CD1c-positive myeloid dendritic cell (primary cell): ENCODE results near the gene MAST2.
"Not testable (repeated sequence)": the region's sequence is repeated elsewhere in the genome, so short reads cannot be mapped to it uniquely, and the experiment has no call there.

Experiments
- DNase-seq: peaks from one replicate; pipeline ENCODE4 v3.0.0-alpha.2; 2016; ENCODE audit errors: extremely low spot score

The MAST2 gene

GRCh38 chr1:45894331-45894730 is 90.9 kb downstream of the MAST2 start:
- no peak for DNase-seq

- no peak for DNase-seq
Measured at GRCh38 chr1:45894921-45895320, 91.5 kb downstream of the MAST2 start.

- no peak for DNase-seq
Measured at GRCh38 chr1:45895406-45895805, 92.0 kb downstream of the MAST2 start.

DNA sequence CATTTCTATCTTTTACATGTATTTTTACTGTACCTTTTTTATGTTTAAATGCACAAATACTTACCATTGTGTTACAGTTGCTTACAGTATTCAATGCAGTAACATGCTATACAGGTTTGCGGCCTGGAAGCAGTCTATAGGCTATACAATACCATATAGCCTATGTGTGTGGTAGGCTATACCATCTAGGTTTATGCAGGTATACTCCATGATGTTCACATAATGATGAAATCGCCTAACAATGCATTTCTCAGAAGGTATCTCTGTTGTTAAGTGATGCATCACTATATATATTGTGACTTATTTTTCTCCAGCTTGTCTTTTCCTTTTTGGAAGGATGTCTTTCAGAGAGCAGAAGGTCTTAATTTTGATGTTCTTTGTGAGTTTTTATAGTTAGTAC is 103.5 kb downstream of the MAST2 start:
- DNase-seq, result no peak

DNA sequence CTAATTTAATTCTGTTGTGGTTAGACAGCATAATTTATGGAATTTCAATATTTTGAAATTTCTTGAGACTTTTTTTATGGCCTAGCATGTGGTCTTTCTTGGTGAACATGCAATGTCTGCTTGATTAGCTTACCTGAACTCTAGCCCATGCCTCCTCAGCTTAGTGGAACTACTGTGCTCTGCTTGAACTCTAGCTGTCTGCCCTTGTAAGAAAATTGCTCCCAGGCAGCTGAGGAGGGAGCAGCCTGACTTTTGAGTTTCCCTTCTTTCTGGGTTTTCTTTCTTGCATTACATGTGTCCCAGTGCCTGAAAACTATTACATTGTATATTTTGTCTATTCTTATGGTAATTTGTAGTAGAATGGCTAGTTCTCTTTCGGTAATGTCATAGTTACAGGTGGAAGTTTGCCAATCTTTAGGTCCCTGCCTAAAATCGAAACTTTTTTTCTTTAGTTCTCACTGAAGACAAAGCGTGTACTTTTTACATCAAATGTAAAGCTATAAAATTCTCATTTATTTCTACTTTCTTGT is 105.3 kb downstream of the MAST2 start:
- no peak for DNase-seq

- no peak for DNase-seq
Measured at GRCh38 chr1:45911634-45912033, 108.2 kb downstream of the MAST2 start.

DNA sequence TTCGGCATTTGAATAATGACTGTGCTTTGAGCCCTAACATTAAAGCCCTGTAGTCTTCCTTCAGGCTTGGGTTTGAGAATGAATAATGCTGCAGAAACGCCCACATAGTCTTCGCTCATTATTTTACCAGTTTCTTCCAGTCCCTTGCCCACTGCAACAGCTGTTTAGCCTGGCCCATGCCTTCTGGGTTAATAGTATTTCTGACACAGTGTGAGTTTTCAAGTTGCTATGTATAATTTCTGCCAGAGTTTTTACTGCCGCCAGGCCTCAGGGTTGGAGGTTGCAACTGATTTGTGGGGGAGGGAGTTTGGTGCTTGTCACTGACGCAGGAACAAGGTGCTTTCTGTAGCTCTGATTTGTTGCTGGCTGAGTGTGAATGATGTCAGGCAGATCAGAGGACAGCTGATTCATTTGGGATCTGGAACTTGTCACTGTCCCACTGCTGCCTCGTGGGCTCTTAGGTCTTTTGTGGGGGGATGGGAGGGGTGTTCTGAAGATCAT is 109.8 kb downstream of the MAST2 start:
- DNase-seq, result no peak

DNA sequence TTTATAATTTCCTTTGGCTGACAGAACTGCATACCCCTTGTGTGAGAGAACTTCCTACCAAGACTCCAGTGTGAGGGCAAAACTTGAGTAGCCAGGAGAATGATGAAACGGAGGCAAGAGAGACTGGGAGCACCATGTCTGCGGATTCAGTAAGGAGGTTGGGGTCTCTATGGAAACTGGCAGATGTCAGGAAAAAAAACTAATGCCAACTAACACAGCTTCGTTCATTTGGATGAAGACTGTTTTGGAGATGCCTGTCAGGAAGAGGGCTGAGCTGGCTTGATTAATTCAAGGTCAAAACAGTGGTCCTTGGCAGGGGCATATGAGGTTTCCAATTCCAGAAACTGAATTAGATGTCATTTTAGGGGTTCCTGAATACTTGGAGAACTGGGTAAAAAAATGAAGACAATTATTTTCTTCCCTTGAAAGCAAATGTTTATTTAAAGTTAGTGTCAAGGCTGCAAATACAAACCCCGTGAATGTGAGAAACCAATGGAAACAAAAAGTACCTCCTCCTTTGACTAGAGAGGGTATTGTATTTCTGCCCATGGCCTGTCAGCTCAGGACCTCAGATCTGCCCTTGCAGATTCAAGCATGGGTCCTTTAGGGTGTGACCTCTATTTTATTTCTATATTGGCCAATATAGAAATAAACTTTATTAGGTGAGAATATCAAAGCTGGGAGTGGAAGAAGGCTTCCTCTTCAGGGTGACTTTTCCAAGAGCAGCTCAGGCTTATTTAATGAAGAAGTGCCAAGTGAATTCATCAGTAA is 110.5 kb downstream of the MAST2 start:
- no peak for DNase-seq

GRCh38 chr1:45914836-45915235 is 111.4 kb downstream of the MAST2 start:
- no peak for DNase-seq

DNA sequence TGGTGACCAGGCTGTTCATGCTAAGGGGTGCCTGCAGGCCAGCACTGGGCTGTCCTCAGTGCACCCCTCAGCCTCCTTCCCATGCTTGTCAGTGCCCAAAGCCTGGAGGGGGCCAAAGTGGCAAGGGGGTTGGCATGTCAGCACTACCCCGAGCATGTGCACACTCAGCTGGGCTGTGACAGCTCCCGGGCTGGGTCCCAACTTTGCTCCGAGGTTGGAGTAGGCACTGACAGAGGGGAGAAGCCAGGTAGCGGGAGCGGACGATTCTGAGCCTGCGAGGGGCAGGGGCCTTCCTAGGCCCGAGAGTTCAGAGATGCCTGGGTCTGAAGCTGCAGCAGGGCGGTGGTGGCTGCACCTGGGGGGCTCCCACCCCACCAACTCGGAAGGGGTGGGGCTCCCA is 119.0 kb downstream of the MAST2 start:
- DNase-seq, result no peak

DNA sequence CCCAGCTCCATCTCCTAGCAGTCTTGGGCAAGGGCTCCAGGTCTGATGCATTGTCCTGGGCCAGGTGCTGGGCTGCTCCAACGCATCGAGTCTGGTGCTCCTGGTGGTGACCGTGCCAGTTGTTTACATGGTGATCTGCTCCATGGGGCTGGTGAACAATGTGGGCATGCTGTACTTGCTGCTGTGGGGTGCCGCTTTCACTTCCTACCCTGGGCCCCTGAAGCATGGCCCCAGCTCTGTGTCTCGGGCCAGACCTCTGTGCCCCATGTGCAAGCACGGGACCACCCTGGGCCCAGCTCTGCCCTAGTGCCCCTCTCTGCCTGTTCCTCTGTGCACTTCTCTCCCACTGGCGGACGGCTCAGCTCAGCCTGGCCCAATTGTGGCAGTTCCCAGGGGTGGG is 119.4 kb downstream of the MAST2 start:
- no peak for DNase-seq

DNA sequence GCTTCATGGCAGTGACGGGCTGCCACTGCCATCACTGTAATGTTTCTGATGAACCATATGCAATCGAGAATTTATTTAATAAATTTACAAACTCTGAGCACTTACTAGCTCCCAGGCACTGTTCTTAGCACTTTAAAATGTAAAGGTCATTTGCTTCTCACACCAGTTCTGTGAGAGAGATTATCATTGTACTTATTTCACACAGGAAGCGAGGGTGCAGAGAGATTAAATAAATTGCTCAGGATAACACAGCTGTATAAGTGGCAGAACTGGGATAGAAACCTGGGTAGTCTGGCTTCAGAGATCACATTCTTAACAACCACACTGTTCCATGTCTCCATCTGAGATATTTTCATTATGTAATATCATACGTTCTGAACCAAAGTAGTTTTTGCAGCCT is 119.9 kb downstream of the MAST2 start:
- no peak for DNase-seq

DNA sequence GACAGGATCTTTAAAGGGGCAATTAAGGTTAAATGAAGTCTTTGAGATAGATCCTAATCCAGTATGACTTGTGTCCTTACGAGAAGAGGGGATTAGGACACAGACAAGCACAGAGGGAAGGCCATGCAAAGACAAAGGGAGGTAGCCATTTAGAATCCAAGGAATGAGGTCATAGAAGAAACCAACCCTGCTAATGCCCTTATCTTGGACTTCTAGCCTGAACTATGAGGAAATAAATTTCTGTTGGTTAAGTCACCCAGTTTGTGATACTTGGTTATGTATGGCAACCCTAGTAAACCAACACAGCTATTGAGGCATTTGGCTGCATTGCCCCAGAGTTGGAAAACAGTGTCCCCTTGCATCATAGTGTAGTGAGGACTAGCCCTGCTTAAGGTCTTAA is 121.3 kb downstream of the MAST2 start:
- no peak for DNase-seq

GRCh38 chr1:45925728-45926287 is 122.4 kb downstream of the MAST2 start:
- DNase-seq, result no peak

DNA sequence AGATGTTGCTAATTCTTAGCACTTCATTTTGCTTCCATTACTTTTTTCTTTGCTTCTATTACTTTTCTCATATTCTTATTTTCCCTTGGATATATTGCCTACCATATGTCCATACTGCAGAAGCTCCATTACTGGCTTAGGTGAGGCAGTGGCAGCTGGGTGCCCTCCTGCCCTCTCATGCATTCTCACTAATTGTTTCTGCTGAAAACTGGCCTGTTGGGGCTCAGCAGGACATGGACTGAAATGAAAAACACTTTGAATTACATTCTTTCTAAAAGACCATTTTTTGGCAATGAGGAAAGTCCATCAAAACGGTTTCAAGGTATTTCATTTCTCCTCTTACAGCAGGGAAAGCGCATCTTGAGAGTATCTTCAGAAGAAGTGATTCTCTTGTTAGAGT is 122.9 kb downstream of the MAST2 start:
- DNase-seq, result no peak

DNA sequence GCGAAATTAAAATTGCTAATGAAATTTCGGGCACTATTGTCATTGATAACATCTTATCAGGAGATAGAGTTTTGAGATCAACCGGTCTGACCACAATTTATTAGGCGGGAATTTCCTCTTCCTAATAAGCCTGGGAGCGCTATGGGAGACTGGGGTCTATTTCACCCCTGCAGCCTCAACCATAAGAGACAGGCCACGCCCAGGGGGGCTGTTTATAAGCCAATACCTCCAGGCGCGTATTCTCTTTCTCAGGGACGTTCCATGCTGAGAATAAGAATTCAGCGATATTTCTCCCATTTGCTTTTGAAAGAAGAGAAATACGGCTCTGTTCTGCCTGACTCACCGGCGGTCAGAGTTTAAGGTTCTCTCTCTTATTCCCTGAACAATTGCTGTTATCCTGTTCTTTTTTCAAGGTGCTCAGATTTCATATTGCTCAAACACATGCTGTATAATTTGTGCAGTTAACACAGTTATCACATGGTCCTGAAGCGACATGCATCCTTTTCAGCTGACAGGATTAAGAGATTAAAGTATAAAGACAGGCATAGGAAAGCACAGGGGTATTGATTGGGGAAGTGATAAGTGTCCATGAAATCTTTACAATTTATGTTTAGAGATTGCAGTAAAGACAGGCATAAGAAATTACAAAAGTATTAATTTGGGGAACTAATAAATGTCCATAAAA is 124.0 kb downstream of the MAST2 start:
- not testable (repeated sequence) for DNase-seq

DNA sequence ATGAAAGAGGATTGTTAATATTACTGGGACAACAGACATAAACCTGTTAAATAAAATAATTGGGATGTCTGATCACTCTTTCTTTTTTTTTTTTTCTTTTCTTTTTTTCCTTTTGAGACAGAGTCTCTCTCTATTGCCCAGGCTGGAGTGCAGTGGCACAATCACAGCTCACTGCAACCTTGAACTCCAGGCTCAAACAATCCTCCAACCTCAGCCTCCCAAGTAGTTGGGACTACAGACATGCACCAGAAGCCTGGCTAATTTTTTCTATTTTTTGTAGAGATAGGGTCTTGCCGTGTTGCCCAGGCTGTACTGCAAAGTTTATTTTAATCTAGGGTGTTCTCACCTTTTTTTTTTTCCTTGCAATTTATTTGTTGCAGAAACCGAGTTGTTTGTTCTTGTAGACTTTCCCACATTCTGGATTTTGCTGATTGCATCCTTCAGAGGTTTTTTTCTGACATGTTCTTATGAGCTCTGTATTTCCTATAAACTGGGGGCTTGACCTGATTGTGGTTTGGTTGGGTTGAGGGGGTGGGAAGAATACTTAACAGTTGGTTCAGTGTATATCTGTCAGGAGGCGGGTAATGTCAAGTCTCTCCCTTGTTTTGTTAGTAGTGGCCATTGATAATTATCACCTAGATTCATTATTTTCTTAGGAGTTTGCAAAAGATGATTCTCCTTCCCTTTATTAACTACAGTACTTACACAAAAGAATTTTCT is 125.2 kb downstream of the MAST2 start:
- no peak for DNase-seq

- DNase-seq, result no peak
Measured at GRCh38 chr1:45929257-45929687, 125.9 kb downstream of the MAST2 start.

GRCh38 chr1:45930258-45931150 is 127.1 kb downstream of the MAST2 start:
- DNase-seq, result no peak

GRCh38 chr1:45932205-45932604 is 128.8 kb downstream of the MAST2 start:
- not testable (repeated sequence) for DNase-seq

GRCh38 chr1:45934947-45935346 is 131.5 kb downstream of the MAST2 start:
- no peak for DNase-seq
